GM19324 (cell line): Measurements from ENCODE around the gene CPNE9.
"Not testable (repeated sequence)": the region's sequence is repeated elsewhere in the genome, so short reads cannot be mapped to it uniquely, and the experiment has no call there.

ENCODE experiments used
- ATAC-seq: cut with Tn5 transposase; IDR thresholded peaks from one replicate; pipeline ENCODE4 v1.9.1; 2021; ENCODE audit warnings: mild to moderate bottlenecking, moderate library complexity; ENCODE audit not compliant: unreplicated experiment, low FRiP score

CPNE9 gene

GRCh38 chr3:9770276-9770812 lies 66.7 kb downstream of the CPNE9 start:
- no peak for ATAC-seq

- not testable (repeated sequence) for ATAC-seq
Measured at GRCh38 chr3:9771007-9771406, 67.4 kb downstream of the CPNE9 start.

GRCh38 chr3:9776896-9777693 lies 73.5 kb downstream of the CPNE9 start:
- ATAC-seq = no peak

GRCh38 chr3:9777694-9778021 lies 74.0 kb downstream of the CPNE9 start:
- no peak for ATAC-seq

GRCh38 chr3:9778143-9779074 lies 74.8 kb downstream of the CPNE9 start:
- no peak for ATAC-seq

- ATAC-seq = no peak
Measured at GRCh38 chr3:9779075-9779593, 75.5 kb downstream of the CPNE9 start.
